GM21825 (cell line): ENCODE data around the gene PADI3.

ENCODE experiments used
- ATAC-seq: cut with Tn5 transposase; IDR thresholded peaks from one replicate; pipeline ENCODE4 v1.9.1; 2021; ENCODE audit warnings: mild to moderate bottlenecking, moderate library complexity; ENCODE audit not compliant: unreplicated experiment

PADI3 gene, protein sequence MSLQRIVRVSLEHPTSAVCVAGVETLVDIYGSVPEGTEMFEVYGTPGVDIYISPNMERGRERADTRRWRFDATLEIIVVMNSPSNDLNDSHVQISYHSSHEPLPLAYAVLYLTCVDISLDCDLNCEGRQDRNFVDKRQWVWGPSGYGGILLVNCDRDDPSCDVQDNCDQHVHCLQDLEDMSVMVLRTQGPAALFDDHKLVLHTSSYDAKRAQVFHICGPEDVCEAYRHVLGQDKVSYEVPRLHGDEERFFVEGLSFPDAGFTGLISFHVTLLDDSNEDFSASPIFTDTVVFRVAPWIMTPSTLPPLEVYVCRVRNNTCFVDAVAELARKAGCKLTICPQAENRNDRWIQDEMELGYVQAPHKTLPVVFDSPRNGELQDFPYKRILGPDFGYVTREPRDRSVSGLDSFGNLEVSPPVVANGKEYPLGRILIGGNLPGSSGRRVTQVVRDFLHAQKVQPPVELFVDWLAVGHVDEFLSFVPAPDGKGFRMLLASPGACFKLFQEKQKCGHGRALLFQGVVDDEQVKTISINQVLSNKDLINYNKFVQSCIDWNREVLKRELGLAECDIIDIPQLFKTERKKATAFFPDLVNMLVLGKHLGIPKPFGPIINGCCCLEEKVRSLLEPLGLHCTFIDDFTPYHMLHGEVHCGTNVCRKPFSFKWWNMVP

DNA sequence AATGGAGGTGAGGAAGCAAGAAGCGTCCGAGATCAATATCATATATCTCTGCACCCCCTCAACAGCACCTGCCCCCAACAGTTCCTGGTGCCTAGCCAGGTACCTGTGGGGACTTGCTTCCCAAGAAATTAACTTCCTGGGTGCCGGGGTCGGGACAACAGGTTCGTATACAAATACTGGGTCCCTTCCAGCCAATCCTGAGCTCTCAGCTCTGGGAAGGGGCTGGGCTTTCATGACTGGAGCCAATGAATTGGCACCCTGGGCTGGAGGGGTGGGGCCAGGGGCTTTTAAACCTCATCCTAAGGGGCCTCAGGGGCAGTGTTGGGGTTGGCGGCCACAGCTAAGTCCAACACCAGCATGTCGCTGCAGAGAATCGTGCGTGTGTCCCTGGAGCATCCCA, at the start of gene PADI3:
TSS of gene PADI3 (plus strand) at position 318 of the 400 bp plus-strand sequence. CDS start at position 358, 40 bp downstream.
- ATAC-seq, result no peak

DNA sequence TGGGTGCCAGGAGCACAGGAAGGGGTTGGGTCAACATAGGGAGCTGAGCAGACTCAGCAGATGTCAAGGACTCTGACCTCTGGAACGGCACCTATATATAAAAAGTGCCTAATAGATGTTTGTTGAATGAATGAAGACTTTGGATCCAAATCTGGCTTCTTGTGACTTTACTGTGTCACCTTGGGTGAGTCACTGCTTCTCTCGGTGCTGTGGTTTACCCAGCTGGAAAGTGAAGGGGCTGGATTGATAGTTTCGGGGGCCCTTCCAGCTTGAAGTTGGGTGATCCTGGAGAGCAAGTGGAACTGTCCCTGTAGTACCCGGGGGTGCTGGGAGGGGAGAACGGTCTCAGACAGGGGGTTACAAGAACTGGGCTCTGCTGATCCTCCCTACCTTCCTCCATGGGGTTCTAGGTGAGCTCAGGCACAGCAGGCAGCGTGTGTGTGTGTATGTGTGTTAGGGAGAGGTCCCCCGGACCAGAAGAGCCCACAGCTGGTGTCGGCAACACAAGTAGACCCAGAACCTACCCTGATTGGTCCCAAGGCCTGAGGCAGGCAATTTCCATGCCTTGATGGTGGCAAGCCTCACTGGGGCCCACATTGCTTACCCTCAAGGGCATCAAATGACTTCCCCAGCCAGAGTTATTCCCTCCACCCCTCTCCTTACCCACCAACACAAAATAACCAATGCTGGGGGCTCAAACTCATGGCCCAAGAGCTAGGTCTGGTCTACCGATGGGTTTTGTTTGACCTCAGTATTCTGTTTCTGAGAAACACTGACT, 49.4 kb upstream of the PADI3 start:
- no peak for ATAC-seq

DNA sequence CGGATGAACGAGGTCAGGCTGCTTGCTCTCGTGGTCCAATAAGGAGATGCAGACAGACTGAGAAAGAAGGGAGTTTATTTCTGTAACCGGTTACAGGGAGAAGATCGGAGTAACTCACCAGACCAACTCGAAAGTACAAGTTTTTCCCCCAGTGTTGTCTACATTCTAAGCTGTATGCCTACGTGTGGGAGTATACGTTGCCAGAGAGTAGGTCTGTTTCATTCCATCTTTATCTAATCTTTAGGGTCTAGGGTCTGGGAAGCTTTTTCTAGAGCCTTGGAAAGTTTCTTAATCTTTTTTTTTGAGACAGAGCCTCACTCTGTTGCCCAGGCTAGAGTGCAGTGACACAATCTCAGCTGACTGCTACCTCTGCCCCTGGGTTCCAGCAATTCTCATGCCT, 48.7 kb upstream of the PADI3 start:
- ATAC-seq, result no peak

DNA sequence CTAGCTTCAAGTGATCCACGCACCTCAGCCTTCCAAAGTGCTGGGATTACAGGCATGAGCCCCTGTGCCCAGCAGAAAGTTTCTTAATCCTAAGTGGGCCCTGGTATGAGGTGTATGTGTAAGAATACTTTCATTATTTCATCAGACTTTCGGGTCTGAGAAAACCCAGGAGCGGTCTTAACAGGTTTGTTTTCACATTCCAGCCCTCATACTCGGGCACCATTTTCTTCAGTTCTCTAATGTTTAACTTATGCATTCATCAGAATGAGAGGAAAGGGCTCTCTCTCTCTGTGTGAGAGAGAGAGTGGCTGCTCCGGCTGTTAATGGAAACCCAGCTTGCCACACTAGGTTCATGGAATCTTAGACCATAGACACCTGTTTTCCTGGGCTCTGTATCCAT, 48.1 kb upstream of the PADI3 start:
- ATAC-seq, result no peak

GRCh38 chr1:17201201-17202021, 47.5 kb upstream of the PADI3 start:
- ATAC-seq, result no peak

DNA sequence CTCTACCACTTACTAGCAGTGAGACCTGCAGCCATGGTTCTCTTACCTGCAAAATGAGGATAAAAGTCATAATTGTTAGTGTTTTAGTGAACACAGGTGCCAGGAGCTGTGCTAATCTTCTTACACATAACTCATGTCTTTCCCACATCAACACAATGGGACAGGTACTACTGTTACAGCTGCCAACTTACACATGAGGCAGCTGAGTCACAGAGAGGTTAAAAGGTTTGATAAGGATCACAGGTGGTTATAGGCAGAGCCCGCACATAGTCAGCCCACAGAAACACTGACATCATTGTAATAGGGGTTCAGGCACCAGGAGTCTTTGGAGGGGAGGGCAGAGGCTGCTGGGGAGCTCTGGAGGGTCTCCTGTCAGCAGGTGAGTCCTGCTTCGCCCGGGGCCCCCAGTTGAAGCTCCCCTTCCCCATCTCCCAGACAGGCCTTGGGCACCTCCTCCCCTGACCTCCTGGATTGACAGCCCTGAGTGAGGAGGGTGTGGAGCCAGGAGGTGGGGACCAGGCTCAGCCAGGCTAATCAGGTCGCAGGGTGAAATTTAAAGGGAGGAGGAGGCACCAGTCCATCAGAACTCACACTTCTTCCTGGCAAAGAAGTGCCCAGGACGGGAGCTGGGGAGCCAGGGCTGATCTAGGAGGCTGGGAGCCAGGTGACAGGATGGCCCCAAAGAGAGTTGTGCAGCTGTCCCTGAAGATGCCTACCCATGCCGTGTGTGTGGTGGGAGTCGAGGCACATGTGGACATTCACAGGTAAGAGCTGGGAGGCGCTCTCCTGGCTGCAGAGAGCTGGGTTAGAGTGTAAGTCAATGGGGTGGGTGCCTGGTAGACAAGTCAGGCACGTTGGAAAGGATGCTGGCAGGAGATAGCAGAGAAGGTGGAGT, 44.1 kb upstream of the PADI3 start, which contains the start of gene PADI1:
TSS of gene PADI1 (plus strand) at position 583 of the 895 bp plus-strand sequence. CDS start at position 673, 90 bp downstream.
- ATAC-seq, result no peak

GRCh38 chr1:17205652-17206051, 43.2 kb upstream of the PADI3 start:
- no peak for ATAC-seq

- ATAC-seq, result no peak
Observed at GRCh38 chr1:17206196-17206595, 42.7 kb upstream of the PADI3 start.

DNA sequence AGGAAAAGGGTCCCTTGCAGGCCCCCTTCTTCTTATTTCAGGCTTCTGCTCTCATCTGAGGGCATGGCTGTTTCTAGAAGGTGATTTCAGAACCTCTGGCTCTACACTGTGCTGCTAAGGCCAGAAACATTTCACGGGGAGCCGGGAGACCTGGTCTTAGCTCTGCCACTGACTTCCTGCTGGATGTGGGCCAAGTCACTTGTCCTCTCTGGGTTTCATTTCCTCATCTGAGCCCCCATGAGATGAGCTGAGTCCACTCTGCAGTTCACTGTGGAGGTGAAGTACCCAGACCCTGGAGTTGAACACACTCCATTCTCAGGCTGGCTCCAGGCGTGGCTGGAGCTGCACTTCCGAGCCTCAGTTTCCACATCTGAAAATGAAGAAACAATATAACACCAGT, 41.9 kb upstream of the PADI3 start:
- peak; percentile 58 for ATAC-seq

GRCh38 chr1:17207540-17207939, 41.4 kb upstream of the PADI3 start:
- ATAC-seq, result no peak

GRCh38 chr1:17207966-17208418, 40.9 kb upstream of the PADI3 start:
- peak; percentile 56 for ATAC-seq

GRCh38 chr1:17208546-17208945, 40.4 kb upstream of the PADI3 start:
- no peak for ATAC-seq

DNA sequence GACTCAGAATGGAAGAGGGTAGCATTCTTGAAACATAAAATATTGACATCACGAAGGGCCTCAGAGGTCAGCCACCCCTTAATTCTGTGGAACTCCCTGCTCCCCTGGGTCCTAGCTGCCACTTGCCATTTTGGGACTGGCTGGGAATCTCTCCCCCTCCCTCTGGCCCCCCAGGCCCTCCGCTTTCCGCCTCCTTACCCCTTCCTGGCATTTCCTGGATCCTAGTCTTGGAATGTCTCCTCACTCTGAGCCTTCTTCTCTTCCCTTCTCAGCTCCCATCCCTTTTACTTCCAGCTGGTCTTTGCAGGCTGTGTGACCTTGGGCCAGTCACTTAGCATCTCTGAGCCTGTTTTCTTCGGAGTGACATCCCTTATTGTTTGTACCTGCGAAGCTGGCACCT, 39.5 kb upstream of the PADI3 start:
- no peak for ATAC-seq

DNA sequence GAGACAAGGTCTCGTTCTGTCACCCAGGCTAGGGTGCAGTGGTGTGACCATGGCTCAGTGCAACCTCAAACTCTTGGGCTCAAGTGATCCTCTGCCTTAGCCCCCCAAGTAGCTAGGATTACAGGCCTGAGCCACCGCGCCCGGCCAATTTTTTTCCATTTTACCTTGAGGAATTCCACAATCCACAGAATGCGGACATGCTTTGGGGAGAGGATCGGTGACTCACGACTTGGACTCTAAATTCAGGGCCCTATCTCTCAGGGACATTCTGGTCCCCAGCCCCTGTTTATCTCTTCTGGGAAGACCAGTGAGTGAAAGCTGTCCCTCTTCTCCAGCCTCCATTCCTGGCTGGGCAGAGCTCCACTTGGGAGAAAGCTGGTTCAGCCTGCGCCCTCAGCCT, 38.7 kb upstream of the PADI3 start:
- ATAC-seq, result no peak

- ATAC-seq, result no peak
Observed at GRCh38 chr1:17211377-17211776, 37.5 kb upstream of the PADI3 start.

DNA sequence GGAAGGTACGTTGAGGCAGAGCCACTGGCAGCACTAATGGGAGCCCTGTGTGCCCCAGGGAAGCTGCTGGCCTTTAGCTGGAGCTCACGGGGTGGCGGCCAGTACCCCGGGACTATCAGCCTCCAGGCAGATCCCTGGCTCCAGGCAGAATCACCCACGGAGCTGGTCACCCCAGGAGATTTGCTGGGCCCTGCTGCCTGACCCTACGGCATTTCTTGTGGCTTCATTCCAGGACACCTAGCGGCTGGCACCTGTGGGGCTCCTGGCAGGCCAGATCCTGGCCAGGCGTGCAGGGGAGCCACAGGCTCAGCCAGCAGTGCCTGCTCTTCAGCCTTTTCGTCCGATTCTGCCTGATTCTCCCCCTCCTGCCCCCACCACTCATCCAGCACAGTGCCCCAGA, 36.9 kb upstream of the PADI3 start:
- ATAC-seq, result no peak

GRCh38 chr1:17212487-17213121, 36.3 kb upstream of the PADI3 start:
- ATAC-seq, result no peak

DNA sequence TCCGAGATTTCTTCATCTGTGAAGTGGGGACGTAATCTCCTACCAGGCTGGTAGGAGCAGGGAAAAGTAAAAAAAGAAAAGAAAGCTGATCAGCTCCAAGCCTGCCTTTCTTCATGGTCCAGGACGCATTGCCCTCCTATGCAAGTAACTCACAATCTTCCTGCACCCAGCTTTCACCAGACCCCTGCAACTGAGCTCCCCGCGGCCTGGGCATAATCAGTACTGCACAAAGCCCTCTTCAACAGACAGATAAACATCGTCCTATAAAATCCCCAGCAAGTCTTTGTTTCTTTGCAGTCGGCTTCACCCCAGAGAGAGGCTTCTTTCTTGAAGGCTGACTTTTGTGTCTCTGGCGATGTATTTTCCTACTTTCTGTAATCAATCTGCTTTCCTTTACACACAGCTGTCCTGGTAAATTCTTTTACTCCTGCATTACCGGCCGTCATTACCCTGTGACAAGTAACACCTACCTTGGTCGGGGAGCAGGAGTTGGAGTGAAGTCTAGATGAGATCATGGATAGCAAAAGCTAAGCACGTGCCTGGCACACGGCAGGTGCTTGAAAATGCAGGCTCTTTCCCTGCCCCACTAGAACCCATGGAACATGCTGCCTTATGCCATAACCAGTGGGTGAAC, 35.6 kb upstream of the PADI3 start:
- ATAC-seq, result no peak

- ATAC-seq, result no peak
Observed at GRCh38 chr1:17213782-17214148, 35.1 kb upstream of the PADI3 start.
